HG02973 (cell line): ENCODE results near the gene IGFL2.
"Not testable (repeated sequence)": the region's sequence is repeated elsewhere in the genome, so short reads cannot be mapped to it uniquely, and the experiment has no call there.

Experiments
- ATAC-seq: cut with Tn5 transposase; IDR thresholded peaks from one replicate; pipeline ENCODE4 v1.9.1; 2021; ENCODE audit warnings: moderate library complexity; ENCODE audit not compliant: unreplicated experiment

IGFL2 gene

GRCh38 chr19:46141421-46141820 is 6.6 kb upstream of the IGFL2 start:
- no peak for ATAC-seq

GRCh38 chr19:46142294-46142693 is 5.7 kb upstream of the IGFL2 start:
- ATAC-seq: no peak

GRCh38 chr19:46144756-46145155 is 3.3 kb upstream of the IGFL2 start:
- no peak for ATAC-seq

- no peak for ATAC-seq
These were observed 785 bp upstream of the IGFL2 start for GRCh38 chr19:46147166-46147740.

GRCh38 chr19:46150606-46151005 is 2.6 kb downstream of the IGFL2 start:
- no peak for ATAC-seq

- no peak for ATAC-seq
These were observed 7.2 kb downstream of the IGFL2 start for GRCh38 chr19:46155237-46155636.

- no peak for ATAC-seq
These were observed 11.6 kb downstream of the IGFL2 start for GRCh38 chr19:46159418-46160232.

GRCh38 chr19:46160233-46160775 is 12.3 kb downstream of the IGFL2 start:
- ATAC-seq: no peak

GRCh38 chr19:46161642-46162257 is 13.7 kb downstream of the IGFL2 start:
- not testable (repeated sequence) for ATAC-seq

GRCh38 chr19:46162731-46163130 is 14.7 kb downstream of the IGFL2 start:
- ATAC-seq: no peak

GRCh38 chr19:46173886-46174480 is 25.9 kb downstream of the IGFL2 start:
- no peak for ATAC-seq

GRCh38 chr19:46176116-46176860 is 28.2 kb downstream of the IGFL2 start:
- ATAC-seq: no peak

- no peak for ATAC-seq
These were observed 31.2 kb downstream of the IGFL2 start for GRCh38 chr19:46179076-46179759.

GRCh38 chr19:46180701-46181387 is 32.8 kb downstream of the IGFL2 start:
- no peak for ATAC-seq

GRCh38 chr19:46181388-46181779 is 33.3 kb downstream of the IGFL2 start:
- ATAC-seq: no peak

- ATAC-seq: no peak
These were observed 34.4 kb downstream of the IGFL2 start for GRCh38 chr19:46182476-46182875.

- ATAC-seq: not testable (repeated sequence)
These were observed 37.0 kb downstream of the IGFL2 start for GRCh38 chr19:46184775-46185710.

- ATAC-seq: no peak
These were observed 38.2 kb downstream of the IGFL2 start for GRCh38 chr19:46186101-46186716.
